Subcutaneous adipose tissue (tissue), 4 donors: ENCODE measurements around the gene PARP14. TPM values are rescaled to one million over a fixed set of nuclear protein-coding genes. Genes with fewer than 3 reads are reported as not detected.

Experiments used
- CTCF ChIP-seq: fragments of 450-650 bp; IDR thresholded peaks from one replicate; pipeline ENCODE4 v1.5.1; 2016; ENCODE audit warnings: low read depth, mild to moderate bottlenecking, control low read depth, antibody characterized with exemption, moderate library complexity
- total RNA-seq, 4 donors: library from RNA; depleted of rRNA; stranded (reverse); fragments of >200 nt; gene quantifications; one replicate each; pipeline ENCODE4 v1.1.0, GENCODE V29; 2016

The PARP14 gene
- total RNA-seq, 4 donors from 2014 or later = 65.2 to 107 (median 85.5) TPM

GRCh38 chr3:122739172-122739571 is 58.5 kb downstream of the PARP14 start:
- no peak for TF ChIP-seq CTCF

- no peak for TF ChIP-seq CTCF
These were observed 61.6 kb downstream of the PARP14 start for GRCh38 chr3:122742234-122742633.

- no peak for TF ChIP-seq CTCF
These were observed 63.0 kb downstream of the PARP14 start for GRCh38 chr3:122743581-122744120.

- no peak for TF ChIP-seq CTCF
These were observed 64.9 kb downstream of the PARP14 start for GRCh38 chr3:122745369-122746021.

- TF ChIP-seq CTCF = no peak
These were observed 67.7 kb downstream of the PARP14 start for GRCh38 chr3:122748347-122748746.

GRCh38 chr3:122754929-122755328 is 74.3 kb downstream of the PARP14 start:
- TF ChIP-seq CTCF = no peak

- no peak for TF ChIP-seq CTCF
These were observed 74.9 kb downstream of the PARP14 start for GRCh38 chr3:122755491-122755890.
